ENCODE data around the gene CDH20.

The CDH20 gene

GRCh38 chr18:61580046-61580445, 246.8 kb downstream of the CDH20 start:
- WGBS, 2 experiments, result 95 to 96% methylated on average over 2 of the region's 2 CpGs
- Histone ChIP-seq H3K36me3 (ENCODE audit: control insufficient read depth, insufficient read depth, low read length) (no peaks in the 10 kb centered on the region), H3K9me3 (ENCODE audit: control insufficient read depth, low read length) (no peaks in the 10 kb centered on the region), H3K4me1 (ENCODE audit: control insufficient read depth, insufficient read depth, low read length) (peaks cover 3% of the 10 kb centered on the region), H3K27ac (ENCODE audit: insufficient read depth, low read depth, low read length, poor library complexity, severe bottlenecking) (no peak overlapping the region), H3K27me3 (ENCODE audit: control insufficient read depth, insufficient read depth, low read length, poor library complexity, severe bottlenecking) (peaks cover 12% of the 10 kb centered on the region), H3K4me3 (ENCODE audit: insufficient read depth, low read depth, low read length) (no peak overlapping the region)

GRCh38 chr18:61581578-61582201, 248.5 kb downstream of the CDH20 start:
- no peak overlapping the region for H3K27ac ChIP-seq (ENCODE audit: insufficient read depth, low read depth, low read length, poor library complexity, severe bottlenecking)

GRCh38 chr18:61582202-61582710, 249.0 kb downstream of the CDH20 start:
- WGBS, 2 experiments, result 44 to 49% methylated on average over 15 of the region's 15 CpGs
- Histone ChIP-seq H3K27me3 (ENCODE audit: control insufficient read depth, insufficient read depth, low read length, poor library complexity, severe bottlenecking) (peaks cover 12% of the 10 kb centered on the region), H3K9me3 (ENCODE audit: control insufficient read depth, low read length) (no peaks in the 10 kb centered on the region), H3K4me3 (ENCODE audit: insufficient read depth, low read depth, low read length) (peak overlapping the region; percentile 11), H3K4me1 (ENCODE audit: control insufficient read depth, insufficient read depth, low read length) (peaks cover 3% of the 10 kb centered on the region), H3K36me3 (ENCODE audit: control insufficient read depth, insufficient read depth, low read length) (no peaks in the 10 kb centered on the region), H3K27ac (ENCODE audit: insufficient read depth, low read depth, low read length, poor library complexity, severe bottlenecking) (no peak overlapping the region)

More at GRCh38 chr18:61581578-61582201, 248.5 kb downstream of the CDH20 start:
- H3K4me1 ChIP-seq (ENCODE audit: control insufficient read depth, insufficient read depth, low read length), result peaks cover 3% of the 10 kb centered on the region
- H3K4me3 ChIP-seq (ENCODE audit: insufficient read depth, low read depth, low read length), result peak overlapping the region; percentile 11
- no peaks in the 10 kb centered on the region for H3K9me3 ChIP-seq (ENCODE audit: control insufficient read depth, low read length)
- H3K27me3 ChIP-seq (ENCODE audit: control insufficient read depth, insufficient read depth, low read length, poor library complexity, severe bottlenecking), result peaks cover 12% of the 10 kb centered on the region
- 5 to 12% methylated on average over 21 to 22 of the region's 22 CpGs for WGBS, 2 experiments
- no peaks in the 10 kb centered on the region for H3K36me3 ChIP-seq (ENCODE audit: control insufficient read depth, insufficient read depth, low read length)

GRCh38 chr18:61583548-61583947, 250.3 kb downstream of the CDH20 start:
- WGBS, 2 experiments, result 90 to 95% methylated on average over 1 of the region's 1 CpG
- H3K27me3 ChIP-seq (ENCODE audit: control insufficient read depth, insufficient read depth, low read length, poor library complexity, severe bottlenecking), result peaks cover 12% of the 10 kb centered on the region
- no peak overlapping the region for H3K27ac ChIP-seq (ENCODE audit: insufficient read depth, low read depth, low read length, poor library complexity, severe bottlenecking)
- H3K36me3 ChIP-seq (ENCODE audit: control insufficient read depth, insufficient read depth, low read length), result no peaks in the 10 kb centered on the region
- peaks cover 3% of the 10 kb centered on the region for H3K4me1 ChIP-seq (ENCODE audit: control insufficient read depth, insufficient read depth, low read length)
- no peaks in the 10 kb centered on the region for H3K9me3 ChIP-seq (ENCODE audit: control insufficient read depth, low read length)
- H3K4me3 ChIP-seq (ENCODE audit: insufficient read depth, low read depth, low read length), result no peak overlapping the region

GRCh38 chr18:61587865-61588264, 254.6 kb downstream of the CDH20 start:
- no peak overlapping the region for H3K4me3 ChIP-seq (ENCODE audit: insufficient read depth, low read depth, low read length)
- WGBS, 2 experiments, result 66% methylated on average over 2 of the region's 2 CpGs
- no peaks in the 10 kb centered on the region for H3K9me3 ChIP-seq (ENCODE audit: control insufficient read depth, low read length)
- H3K27ac ChIP-seq (ENCODE audit: insufficient read depth, low read depth, low read length, poor library complexity, severe bottlenecking), result no peak overlapping the region
- peaks cover 2% of the 10 kb centered on the region for H3K27me3 ChIP-seq (ENCODE audit: control insufficient read depth, insufficient read depth, low read length, poor library complexity, severe bottlenecking)
- no peaks in the 10 kb centered on the region for H3K4me1 ChIP-seq (ENCODE audit: control insufficient read depth, insufficient read depth, low read length)
- no peaks in the 10 kb centered on the region for H3K36me3 ChIP-seq (ENCODE audit: control insufficient read depth, insufficient read depth, low read length)

GRCh38 chr18:61589053-61589723, 256.0 kb downstream of the CDH20 start:
- H3K4me1 ChIP-seq (ENCODE audit: control insufficient read depth, insufficient read depth, low read length), result no peaks in the 10 kb centered on the region
- no peaks in the 10 kb centered on the region for H3K27me3 ChIP-seq (ENCODE audit: control insufficient read depth, insufficient read depth, low read length, poor library complexity, severe bottlenecking)
- no peak overlapping the region for H3K4me3 ChIP-seq (ENCODE audit: insufficient read depth, low read depth, low read length)
- H3K9me3 ChIP-seq (ENCODE audit: control insufficient read depth, low read length), result no peaks in the 10 kb centered on the region
- no peak overlapping the region for H3K27ac ChIP-seq (ENCODE audit: insufficient read depth, low read depth, low read length, poor library complexity, severe bottlenecking)
- 76 to 88% methylated on average over 6 of the region's 6 CpGs for WGBS, 2 experiments
- no peaks in the 10 kb centered on the region for H3K36me3 ChIP-seq (ENCODE audit: control insufficient read depth, insufficient read depth, low read length)

GRCh38 chr18:61589724-61590065, 256.5 kb downstream of the CDH20 start:
- no peaks in the 10 kb centered on the region for H3K4me1 ChIP-seq (ENCODE audit: control insufficient read depth, insufficient read depth, low read length)
- no peaks in the 10 kb centered on the region for H3K9me3 ChIP-seq (ENCODE audit: control insufficient read depth, low read length)
- no peaks in the 10 kb centered on the region for H3K27me3 ChIP-seq (ENCODE audit: control insufficient read depth, insufficient read depth, low read length, poor library complexity, severe bottlenecking)
- no peaks in the 10 kb centered on the region for H3K36me3 ChIP-seq (ENCODE audit: control insufficient read depth, insufficient read depth, low read length)
- H3K4me3 ChIP-seq (ENCODE audit: insufficient read depth, low read depth, low read length), result no peak overlapping the region
- WGBS, 2 experiments, result 71 to 72% methylated on average over 4 of the region's 4 CpGs
- no peak overlapping the region for H3K27ac ChIP-seq (ENCODE audit: insufficient read depth, low read depth, low read length, poor library complexity, severe bottlenecking)

GRCh38 chr18:61591253-61591652, 258.0 kb downstream of the CDH20 start:
- Histone ChIP-seq H3K9me3 (ENCODE audit: control insufficient read depth, low read length) (no peaks in the 10 kb centered on the region), H3K4me1 (ENCODE audit: control insufficient read depth, insufficient read depth, low read length) (no peaks in the 10 kb centered on the region), H3K4me3 (ENCODE audit: insufficient read depth, low read depth, low read length) (no peak overlapping the region), H3K27me3 (ENCODE audit: control insufficient read depth, insufficient read depth, low read length, poor library complexity, severe bottlenecking) (no peaks in the 10 kb centered on the region), H3K36me3 (ENCODE audit: control insufficient read depth, insufficient read depth, low read length) (no peaks in the 10 kb centered on the region), H3K27ac (ENCODE audit: insufficient read depth, low read depth, low read length, poor library complexity, severe bottlenecking) (no peak overlapping the region)

- H3K4me1 ChIP-seq (ENCODE audit: control insufficient read depth, insufficient read depth, low read length), result no peaks in the 10 kb centered on the region
- H3K36me3 ChIP-seq (ENCODE audit: control insufficient read depth, insufficient read depth, low read length), result no peaks in the 10 kb centered on the region
- no peak overlapping the region for H3K27ac ChIP-seq (ENCODE audit: insufficient read depth, low read depth, low read length, poor library complexity, severe bottlenecking)
- no peak overlapping the region for H3K4me3 ChIP-seq (ENCODE audit: insufficient read depth, low read depth, low read length)
- no peaks in the 10 kb centered on the region for H3K27me3 ChIP-seq (ENCODE audit: control insufficient read depth, insufficient read depth, low read length, poor library complexity, severe bottlenecking)
- WGBS, 2 experiments, result 76 to 82% methylated on average over 7 to 8 of the region's 8 CpGs
- H3K9me3 ChIP-seq (ENCODE audit: control insufficient read depth, low read length), result no peaks in the 10 kb centered on the region
Observed at GRCh38 chr18:61595615-61596251, 262.5 kb downstream of the CDH20 start.

- Histone ChIP-seq H3K9me3 (ENCODE audit: control insufficient read depth, low read length) (no peaks in the 10 kb centered on the region), H3K27ac (ENCODE audit: insufficient read depth, low read depth, low read length, poor library complexity, severe bottlenecking) (no peak overlapping the region), H3K4me3 (ENCODE audit: insufficient read depth, low read depth, low read length) (no peak overlapping the region), H3K36me3 (ENCODE audit: control insufficient read depth, insufficient read depth, low read length) (no peaks in the 10 kb centered on the region), H3K4me1 (ENCODE audit: control insufficient read depth, insufficient read depth, low read length) (no peaks in the 10 kb centered on the region), H3K27me3 (ENCODE audit: control insufficient read depth, insufficient read depth, low read length, poor library complexity, severe bottlenecking) (no peaks in the 10 kb centered on the region)
- 86 to 98% methylated on average over 2 to 3 of the region's 3 CpGs for WGBS, 2 experiments
Observed at GRCh38 chr18:61596296-61596695, 263.1 kb downstream of the CDH20 start.

All from ectodermal cell (in vitro differentiated cells).